Nephron progenitor cell (in vitro differentiated cells): ENCODE measurements around the gene PRC1.

Source experiments
- DNase-seq: peaks from one replicate; pipeline ENCODE4 v3.0.0; 2021
- H3K27ac Mint-ChIP-seq: 2 replicates; pipeline ENCODE4 v1.8.0; 2021; ENCODE audit warnings: mild to moderate bottlenecking, moderate library complexity, mixed read lengths
- H3K27me3 Mint-ChIP-seq: 2 replicates; pipeline ENCODE4 v1.8.0; 2021; ENCODE audit warnings: mild to moderate bottlenecking, low read depth, mixed read lengths; ENCODE audit not compliant: poor library complexity
- H3K36me3 Mint-ChIP-seq: 2 replicates; pipeline ENCODE4 v1.8.0; 2021; ENCODE audit warnings: low read depth, mixed read lengths
- H3K4me1 Mint-ChIP-seq: 2 replicates; pipeline ENCODE4 v1.8.0; 2021; ENCODE audit warnings: mixed read lengths
- H3K4me3 Mint-ChIP-seq: 2 replicates; pipeline ENCODE4 v1.8.0; 2021; ENCODE audit warnings: mild to moderate bottlenecking, moderate library complexity, mixed read lengths
- H3K9me3 Mint-ChIP-seq: 2 replicates; pipeline ENCODE4 v1.8.0; 2021; ENCODE audit warnings: mild to moderate bottlenecking, moderate library complexity, mixed read lengths
- CTCF ChIP-seq: fragments of 200-600 bp; sonication (generic); IDR thresholded peaks from 2 replicates; pipeline ENCODE4 v1.5.0; 2021; ENCODE audit warnings: antibody characterized with exemption

The PRC1 gene

GRCh38 chr15:91031796-91032195, 37.5 kb upstream of the PRC1 start:
- Mint-ChIP-seq H3K9me3 (no peaks in the 10 kb centered on the region), H3K36me3 (no peaks in the 10 kb centered on the region), H3K27ac (no peak overlapping the region), H3K4me3 (no peak overlapping the region), H3K27me3 (peaks cover 57% of the 10 kb centered on the region), H3K4me1 (peaks cover 4% of the 10 kb centered on the region)
- TF ChIP-seq CTCF = no peak
- DNase-seq = no peak

DNA sequence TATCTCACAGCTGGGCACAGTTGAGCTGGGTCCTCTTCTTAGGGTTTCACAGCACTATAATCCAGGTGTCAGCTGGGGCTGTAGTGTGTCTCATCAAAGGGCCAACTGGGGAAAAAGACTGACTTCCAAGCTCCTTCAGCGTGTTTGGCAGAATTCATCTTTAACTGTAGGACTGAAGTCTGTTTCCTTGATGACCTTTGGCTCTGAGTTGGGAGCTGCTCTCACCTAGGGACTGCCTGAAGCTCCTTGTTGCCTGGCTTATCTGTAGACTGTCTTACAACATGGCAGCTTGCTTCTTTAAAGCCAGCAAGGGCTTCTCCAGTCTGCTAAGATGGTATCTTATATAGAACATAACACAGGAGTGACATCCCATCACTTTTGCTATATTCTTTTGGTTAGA, 33.3 kb upstream of the PRC1 start:
- TF ChIP-seq CTCF = no peak
- Mint-ChIP-seq H3K4me1 (peaks cover 6% of the 10 kb centered on the region), H3K27ac (no peak overlapping the region), H3K4me3 (no peak overlapping the region), H3K36me3 (no peaks in the 10 kb centered on the region), H3K9me3 (no peaks in the 10 kb centered on the region), H3K27me3 (peaks cover 44% of the 10 kb centered on the region)
- no peak for DNase-seq

DNA sequence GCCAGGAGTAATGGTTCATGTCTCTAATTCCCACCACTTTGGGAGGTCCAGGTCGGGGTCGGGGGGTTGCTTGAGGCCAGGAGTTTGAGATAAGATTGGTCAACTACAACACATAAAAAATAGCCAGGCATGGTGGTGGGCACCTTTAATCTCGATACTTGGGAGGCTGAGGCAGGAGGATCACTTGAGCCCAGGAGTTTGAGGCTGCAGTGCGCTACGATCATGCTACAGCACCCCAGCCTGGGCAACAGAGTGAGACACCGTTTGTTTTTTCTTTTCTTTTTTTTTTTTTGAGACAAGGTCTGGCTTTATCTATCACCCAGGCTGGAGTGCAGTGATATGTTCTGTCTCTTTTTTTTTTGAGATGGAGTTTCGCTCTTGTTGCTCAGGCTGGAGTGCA, 29.4 kb upstream of the PRC1 start:
- Mint-ChIP-seq H3K36me3 (peaks cover 4% of the 10 kb centered on the region), H3K4me3 (peak overlapping the region; percentile 55), H3K4me1 (peaks cover 36% of the 10 kb centered on the region), H3K9me3 (no peaks in the 10 kb centered on the region), H3K27me3 (peaks cover 21% of the 10 kb centered on the region), H3K27ac (no peak overlapping the region)
- TF ChIP-seq CTCF = no peak
- no peak for DNase-seq

DNA sequence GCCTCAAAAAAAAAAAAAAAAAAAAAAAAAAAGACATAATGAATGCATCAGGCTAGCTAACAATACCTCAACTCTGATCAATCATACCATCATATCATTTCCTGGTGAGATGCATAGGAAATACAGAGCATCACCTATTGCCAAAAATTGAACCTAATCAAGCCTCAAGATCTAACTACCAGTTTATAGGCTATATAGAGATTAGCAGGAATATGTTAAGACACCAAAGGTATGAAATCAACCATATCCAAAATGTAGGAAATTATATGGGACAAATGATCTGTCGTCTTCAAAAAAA, 28.4 kb upstream of the PRC1 start:
- H3K4me1 Mint-ChIP-seq = peaks cover 46% of the 10 kb centered on the region
- peak overlapping the region; percentile 98 for H3K4me3 Mint-ChIP-seq
- H3K27me3 Mint-ChIP-seq = peaks cover 18% of the 10 kb centered on the region
- H3K9me3 Mint-ChIP-seq = no peaks in the 10 kb centered on the region
- H3K36me3 Mint-ChIP-seq = peaks cover 13% of the 10 kb centered on the region
- DNase-seq = no peak
- TF ChIP-seq CTCF = no peak
- no peak overlapping the region for H3K27ac Mint-ChIP-seq

- peaks cover 18% of the 10 kb centered on the region for H3K36me3 Mint-ChIP-seq
- peak within 1 kb of the TSS; percentile 34 for H3K27ac Mint-ChIP-seq
- peak; percentile 75 for DNase-seq
- peaks cover 18% of the 10 kb centered on the region for H3K27me3 Mint-ChIP-seq
- peaks cover 51% of the 10 kb centered on the region for H3K4me1 Mint-ChIP-seq
- H3K4me3 Mint-ChIP-seq = peak within 1 kb of the TSS; percentile 98
- H3K9me3 Mint-ChIP-seq = peaks cover 3% of the 10 kb centered on the region
- no peak for TF ChIP-seq CTCF
Observed at GRCh38 chr15:91022075-91022831, 27.9 kb upstream of the PRC1 start, which contains the start of gene VPS33B. Gene VPS33B (minus strand): TSS chr15:91022594. CDS start chr15:91022249, 345 bp downstream.

- Mint-ChIP-seq H3K4me1 (peaks cover 54% of the 10 kb centered on the region), H3K27me3 (peaks cover 18% of the 10 kb centered on the region), H3K36me3 (peaks cover 25% of the 10 kb centered on the region), H3K9me3 (peaks cover 3% of the 10 kb centered on the region), H3K4me3 (peak overlapping the region; percentile 98), H3K27ac (no peak overlapping the region)
- no peak for DNase-seq
- TF ChIP-seq CTCF = no peak
Observed at GRCh38 chr15:91021516-91022074, 27.3 kb upstream of the PRC1 start.
